Measurements from ENCODE around the gene TLE2. TPM values are rescaled to one million over a fixed set of nuclear protein-coding genes. Genes with fewer than 3 reads are reported as not detected.

The TLE2 gene
- total RNA-seq (2022; extraction: Qiagen RNA extraction) = 1.7 to 4.0 TPM (median 3.0 TPM) in 5 replicates

GRCh38 chr19:3029065-3029923 is at the start of gene TLE2:
TSS of gene TLE2 (minus strand) at chr19:3029280. CDS start at chr19:3028904, 376 bp downstream.

GRCh38 chr19:3062165-3063105 is 33.4 kb upstream of the TLE2 start, which contains the start of gene TLE5:
TSS of gene TLE5 (minus strand) at chr19:3062495. CDS start at chr19:3062200, 295 bp downstream.

GRCh38 chr19:2977001-2977745 is 51.9 kb downstream of the TLE2 start, which contains the start of gene TLE6:
TSS of gene TLE6 (plus strand) at chr19:2977564. CDS start at chr19:2978234, 670 bp downstream.

Other genes starting within 250 kb of the TLE2 start
- gene SGTA, start 246.0 kb downstream of the TLE2 start, total RNA-seq (2022; extraction: Qiagen RNA extraction) = 51.4 to 81.2 TPM (median 71.6 TPM) in 5 replicates
- gene THOP1, start 243.8 kb downstream of the TLE2 start, total RNA-seq (2022; extraction: Qiagen RNA extraction) = 72.3 to 103 TPM (median 94.3 TPM) in 5 replicates
- 0.67 to 1.1 TPM (median 0.93 TPM) in 5 replicates for gene ZNF554, start 209.4 kb downstream of the TLE2 start, total RNA-seq (2022; extraction: Qiagen RNA extraction)
- gene ZNF555, start 187.8 kb downstream of the TLE2 start, total RNA-seq (2022; extraction: Qiagen RNA extraction) = 1.4 to 3.2 TPM (median 2.3 TPM) in 5 replicates
- gene ZNF556, start 161.9 kb downstream of the TLE2 start, total RNA-seq (2022; extraction: Qiagen RNA extraction) = 0.01 to 0.19 TPM (median 0.04 TPM) in 5 replicates
- 3.9 to 6.0 TPM (median 4.5 TPM) in 5 replicates for gene ZNF57, start 128.4 kb downstream of the TLE2 start, total RNA-seq (2022; extraction: Qiagen RNA extraction)
- gene ZNF77, start 84.3 kb downstream of the TLE2 start, total RNA-seq (2022; extraction: Qiagen RNA extraction) = 1.6 to 1.8 TPM (median 1.8 TPM) in 5 replicates
- 4.4 to 7.3 TPM (median 6.1 TPM) in 5 replicates for gene TLE6, start 51.7 kb downstream of the TLE2 start, total RNA-seq (2022; extraction: Qiagen RNA extraction)
- gene TLE5, start 33.2 kb upstream of the TLE2 start, total RNA-seq (2022; extraction: Qiagen RNA extraction) = 201 to 271 TPM (median 270 TPM) in 5 replicates
- 25.3 to 38.5 TPM (median 35.4 TPM) in 5 replicates for gene GNA11, start 65.1 kb upstream of the TLE2 start, total RNA-seq (2022; extraction: Qiagen RNA extraction)
- gene GNA15, start 106.8 kb upstream of the TLE2 start, total RNA-seq (2022; extraction: Qiagen RNA extraction) = 0.04 to 0.09 TPM (median 0.08 TPM) in 5 replicates
- gene S1PR4, start 149.5 kb upstream of the TLE2 start, total RNA-seq (2022; extraction: Qiagen RNA extraction) = 0.08 to 0.29 TPM (median 0.15 TPM) in 5 replicates
- 56.5 to 80.3 TPM (median 74.8 TPM) in 5 replicates for gene NCLN, start 156.7 kb upstream of the TLE2 start, total RNA-seq (2022; extraction: Qiagen RNA extraction)
- 0.30 to 0.52 TPM (median 0.40 TPM) in 5 replicates for gene CELF5, start 195.4 kb upstream of the TLE2 start, total RNA-seq (2022; extraction: Qiagen RNA extraction)

Measured in A549 treated with dexamethasone at 1 μM for 4 hours (cell line).